PC-9 (cell line): Measurements from ENCODE around the gene CHST12.

Source experiments
- EZH2 ChIP-seq: fragments of 200-600 bp; sonication (generic); IDR thresholded peaks from 2 replicates; pipeline ENCODE4 v1.8.0; 2017; ENCODE audit warnings: antibody characterized with exemption, low read depth
- TF ChIP-seq, protein P1 (sequence below): fragments of 200-600 bp; sonication (generic); conservative IDR thresholded peaks from 2 replicates; pipeline ENCODE4 v1.6.1; 2017; ENCODE audit warnings: mixed run types, antibody characterized with exemption, mild to moderate bottlenecking, moderate library complexity

GRCh38 chr7:2497500-2498336, 94.3 kb downstream of the CHST12 start:
- TF ChIP-seq, protein P1, sequence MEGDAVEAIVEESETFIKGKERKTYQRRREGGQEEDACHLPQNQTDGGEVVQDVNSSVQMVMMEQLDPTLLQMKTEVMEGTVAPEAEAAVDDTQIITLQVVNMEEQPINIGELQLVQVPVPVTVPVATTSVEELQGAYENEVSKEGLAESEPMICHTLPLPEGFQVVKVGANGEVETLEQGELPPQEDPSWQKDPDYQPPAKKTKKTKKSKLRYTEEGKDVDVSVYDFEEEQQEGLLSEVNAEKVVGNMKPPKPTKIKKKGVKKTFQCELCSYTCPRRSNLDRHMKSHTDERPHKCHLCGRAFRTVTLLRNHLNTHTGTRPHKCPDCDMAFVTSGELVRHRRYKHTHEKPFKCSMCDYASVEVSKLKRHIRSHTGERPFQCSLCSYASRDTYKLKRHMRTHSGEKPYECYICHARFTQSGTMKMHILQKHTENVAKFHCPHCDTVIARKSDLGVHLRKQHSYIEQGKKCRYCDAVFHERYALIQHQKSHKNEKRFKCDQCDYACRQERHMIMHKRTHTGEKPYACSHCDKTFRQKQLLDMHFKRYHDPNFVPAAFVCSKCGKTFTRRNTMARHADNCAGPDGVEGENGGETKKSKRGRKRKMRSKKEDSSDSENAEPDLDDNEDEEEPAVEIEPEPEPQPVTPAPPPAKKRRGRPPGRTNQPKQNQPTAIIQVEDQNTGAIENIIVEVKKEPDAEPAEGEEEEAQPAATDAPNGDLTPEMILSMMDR = no peak
- TF ChIP-seq EZH2 = no peak
